AG08396 (cell line): Measurements from ENCODE around the gene IL26.
A peak's percentile ranks its signal among the peaks of the same experiment; 100 is the strongest.

ENCODE experiments used
- DNase-seq: peaks from one replicate; pipeline ENCODE4 v3.0.0; 2012; ENCODE audit warnings: low spot score, mixed read lengths

The IL26 gene

GRCh38 chr12:68225576-68226476 is at the start of gene IL26:
TSS of gene IL26 (minus strand) at chr12:68225810. CDS start at chr12:68225756, 54 bp downstream.
- DNase-seq, result no peak

DNA sequence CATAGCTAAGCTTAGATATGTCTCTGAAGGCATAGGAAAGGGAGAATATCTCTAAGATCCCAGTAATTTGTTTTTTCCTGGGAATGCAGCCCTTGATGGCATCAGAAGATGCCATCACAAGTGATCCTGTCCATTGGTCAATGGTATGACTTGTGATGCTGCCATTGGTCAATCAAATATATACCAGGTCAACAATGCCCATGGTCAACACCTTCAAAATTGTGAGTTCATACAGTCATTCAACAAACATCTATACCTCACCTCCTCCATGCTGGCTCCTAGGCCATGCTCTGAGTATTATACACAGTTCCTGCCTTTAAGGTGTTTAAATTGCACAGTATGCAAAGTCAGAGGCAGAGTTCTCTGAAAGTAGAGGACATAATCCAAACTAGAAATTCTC is 47.1 kb upstream of the IL26 start:
- DNase-seq, result no peak

DNA sequence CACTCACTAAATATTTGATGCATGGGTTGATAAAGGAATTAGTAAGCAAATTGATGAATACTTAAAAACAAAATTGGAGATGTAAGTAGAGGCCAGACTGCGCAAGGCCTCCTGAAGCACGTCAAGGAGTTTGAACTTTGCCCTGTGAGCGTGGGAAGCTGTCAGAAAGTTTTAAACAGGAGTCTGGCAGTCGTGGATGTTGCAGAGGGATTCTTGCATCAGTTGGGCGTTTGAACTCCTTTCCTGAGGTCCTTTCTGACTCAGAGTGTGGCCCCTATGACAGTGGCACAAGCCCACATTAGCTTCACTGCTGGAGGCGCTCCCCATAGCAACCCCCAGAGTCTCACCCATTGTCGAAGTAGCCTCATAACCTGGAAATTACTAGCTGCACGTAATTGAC is 45.7 kb upstream of the IL26 start:
- DNase-seq, result no peak

GRCh38 chr12:68270358-68270757 is 44.7 kb upstream of the IL26 start:
- DNase-seq, result no peak

GRCh38 chr12:68269779-68270178 is 44.2 kb upstream of the IL26 start:
- DNase-seq, result no peak

- DNase-seq, result no peak
Observed at GRCh38 chr12:68268967-68269366, 43.4 kb upstream of the IL26 start.

DNA sequence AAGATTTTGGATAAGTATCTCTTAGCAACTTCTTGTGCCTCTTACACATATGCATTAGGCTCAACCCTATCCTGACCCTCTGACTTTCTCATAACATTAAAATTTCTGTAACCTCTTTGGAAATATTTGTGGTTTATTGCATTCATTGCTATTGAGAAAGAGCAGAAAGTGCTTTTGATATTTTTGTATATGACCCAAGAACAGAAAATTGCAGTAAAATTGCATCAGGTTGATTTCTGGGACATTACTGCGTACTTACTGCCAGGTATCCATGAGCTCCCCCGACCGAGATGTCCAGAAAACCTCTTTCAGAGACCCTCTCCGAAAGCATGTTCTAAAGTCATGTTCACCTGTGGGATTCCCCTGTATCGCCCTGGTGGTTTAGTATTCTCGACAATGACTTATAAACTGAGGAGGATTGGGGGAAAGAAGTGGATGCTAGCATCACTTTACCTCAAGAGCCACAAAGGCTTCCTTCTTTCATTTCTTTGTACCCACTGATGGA is 42.3 kb upstream of the IL26 start:
- peak; percentile 12 for DNase-seq

DNA sequence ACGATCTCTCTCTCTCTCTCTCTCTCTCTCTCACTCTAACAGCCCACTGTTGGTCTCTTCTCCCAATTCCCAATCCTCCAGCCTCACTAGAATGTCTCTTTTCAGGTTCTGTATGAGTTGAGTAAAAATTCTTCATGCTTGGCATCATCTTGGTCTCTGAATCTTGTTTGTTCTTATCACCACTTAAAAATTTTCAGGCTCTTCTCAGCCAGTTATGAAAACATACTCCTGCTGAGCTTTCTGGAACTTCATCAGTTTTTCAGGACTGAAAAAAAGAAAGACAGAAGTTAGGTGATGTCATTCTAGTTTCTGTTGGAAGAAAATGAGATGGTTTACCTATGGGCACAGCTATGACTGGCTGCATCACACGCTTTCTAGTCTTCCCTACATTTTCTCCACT is 39.2 kb upstream of the IL26 start:
- no peak for DNase-seq

DNA sequence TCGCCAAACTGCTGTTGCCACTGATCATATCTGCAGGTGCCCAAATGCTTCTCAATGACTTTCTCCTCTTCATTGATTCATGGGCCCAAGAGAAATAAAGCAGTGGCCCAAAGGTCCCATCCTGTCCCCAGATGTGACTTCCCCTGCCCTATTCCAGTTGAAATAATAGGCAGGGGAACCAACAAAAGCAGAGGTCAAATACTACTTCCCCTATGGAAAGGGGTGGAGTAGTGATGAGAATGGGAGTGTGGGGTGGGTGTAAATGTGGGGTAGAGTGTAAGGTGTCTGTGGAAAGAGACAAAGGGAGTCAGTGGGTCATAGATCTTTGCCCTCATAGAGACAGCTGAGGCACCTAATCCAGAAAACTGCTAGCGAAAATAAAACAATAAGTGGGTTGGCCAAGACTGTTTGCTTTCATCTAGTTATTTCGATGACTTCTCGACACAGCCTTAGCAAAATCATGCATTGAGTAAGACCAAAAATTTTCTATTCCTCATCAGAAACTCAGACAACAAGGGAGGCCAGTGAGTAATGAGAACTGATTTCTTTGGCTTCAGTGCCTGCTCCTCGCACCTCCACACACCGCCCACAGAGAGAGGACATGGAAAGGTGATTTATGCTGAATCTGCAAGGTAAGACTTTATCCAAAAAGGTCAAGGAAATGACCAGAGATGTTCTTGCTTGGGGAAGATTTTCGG is 38.7 kb upstream of the IL26 start:
- no peak for DNase-seq

- no peak for DNase-seq
Observed at GRCh38 chr12:68263366-68263765, 37.8 kb upstream of the IL26 start.

- DNase-seq, result no peak
Observed at GRCh38 chr12:68261896-68262295, 36.3 kb upstream of the IL26 start.

- no peak for DNase-seq
Observed at GRCh38 chr12:68260153-68260552, 34.5 kb upstream of the IL26 start.

- no peak for DNase-seq
Observed at GRCh38 chr12:68259318-68259940, 33.8 kb upstream of the IL26 start.

DNA sequence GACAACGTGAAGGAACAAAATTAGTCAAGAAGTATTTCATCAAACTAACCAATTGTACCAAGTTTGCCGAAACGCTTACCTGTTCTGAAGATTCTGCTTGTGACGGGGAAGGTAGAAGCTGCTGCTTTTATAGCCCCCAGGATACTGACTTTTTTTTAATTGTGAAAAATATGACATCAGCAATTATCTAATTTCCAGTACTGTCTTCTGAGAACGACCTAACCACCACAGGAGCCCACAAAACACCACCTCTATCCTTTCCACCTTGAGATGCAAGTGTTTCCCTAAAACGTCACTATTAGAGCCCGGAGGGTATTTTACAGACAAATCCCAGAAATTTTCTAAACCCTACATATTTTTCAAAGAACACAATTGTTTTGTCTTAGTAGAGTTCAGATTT is 27.9 kb upstream of the IL26 start, which contains the start of gene IL22:
Gene IL22, minus strand, starts transcription at position 101 of the 400 bp plus-strand sequence. CDS start 156 bp downstream, outside the sequence.
- DNase-seq, result no peak

DNA sequence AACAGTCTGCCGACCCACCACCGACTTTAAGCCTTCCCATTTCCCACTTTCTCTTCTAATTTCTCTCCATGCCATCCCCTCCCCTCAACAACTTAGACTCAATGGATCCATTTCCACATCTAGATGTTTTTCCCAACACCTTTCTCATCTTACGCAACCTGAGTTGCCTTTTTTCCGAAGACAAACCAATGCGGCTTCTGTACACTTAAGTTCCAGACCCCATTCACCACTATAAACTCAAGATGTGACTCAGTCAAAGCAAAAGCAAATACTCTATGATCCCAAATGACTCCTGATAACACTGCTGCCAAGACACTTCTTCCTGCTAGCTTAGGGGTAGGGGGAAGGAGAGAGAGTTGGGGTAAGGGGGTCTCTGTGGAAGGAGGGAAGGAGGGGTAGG is 26.5 kb upstream of the IL26 start:
- no peak for DNase-seq

DNA sequence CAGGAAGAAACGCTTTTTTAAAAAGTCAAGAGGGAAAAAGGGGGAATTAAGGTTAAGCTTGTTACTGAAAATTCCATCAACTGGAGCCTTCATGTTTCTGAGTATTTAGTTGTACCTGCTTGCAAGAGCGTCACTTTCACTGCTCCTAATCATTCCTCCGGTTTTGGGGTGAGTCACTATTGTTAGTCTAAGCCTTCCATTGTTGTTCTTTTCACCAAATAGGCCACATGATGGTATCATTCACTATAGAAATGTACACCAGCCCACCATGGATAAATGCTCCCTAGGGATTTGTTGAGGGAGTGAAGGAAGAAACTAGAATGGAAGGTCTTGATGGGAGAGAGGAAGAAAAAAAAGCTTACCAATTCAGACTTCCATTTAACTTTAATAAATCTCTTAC is 24.8 kb upstream of the IL26 start:
- DNase-seq, result no peak

- no peak for DNase-seq
Observed at GRCh38 chr12:68247785-68248184, 22.2 kb upstream of the IL26 start.

DNA sequence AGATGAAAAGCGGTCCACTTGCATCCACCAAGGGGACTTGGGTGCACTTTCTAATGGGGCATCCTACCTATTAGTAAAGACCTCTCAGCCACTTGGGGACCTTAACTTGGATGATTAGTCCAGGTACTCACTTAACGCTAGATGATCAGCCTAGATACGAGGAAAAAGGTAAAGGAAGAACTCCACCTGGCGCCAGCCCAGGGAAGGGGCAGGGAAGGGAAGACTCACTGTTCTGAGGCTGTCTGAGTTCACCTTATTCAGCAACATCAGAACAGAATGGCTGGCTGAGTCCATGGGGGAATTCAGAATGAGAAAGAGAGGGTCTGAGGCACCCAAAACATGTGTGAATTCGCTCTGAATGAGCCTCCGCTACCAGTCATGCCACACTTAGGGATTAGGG is 20.7 kb upstream of the IL26 start:
- no peak for DNase-seq

GRCh38 chr12:68245180-68246021 is 19.8 kb upstream of the IL26 start:
- no peak for DNase-seq

DNA sequence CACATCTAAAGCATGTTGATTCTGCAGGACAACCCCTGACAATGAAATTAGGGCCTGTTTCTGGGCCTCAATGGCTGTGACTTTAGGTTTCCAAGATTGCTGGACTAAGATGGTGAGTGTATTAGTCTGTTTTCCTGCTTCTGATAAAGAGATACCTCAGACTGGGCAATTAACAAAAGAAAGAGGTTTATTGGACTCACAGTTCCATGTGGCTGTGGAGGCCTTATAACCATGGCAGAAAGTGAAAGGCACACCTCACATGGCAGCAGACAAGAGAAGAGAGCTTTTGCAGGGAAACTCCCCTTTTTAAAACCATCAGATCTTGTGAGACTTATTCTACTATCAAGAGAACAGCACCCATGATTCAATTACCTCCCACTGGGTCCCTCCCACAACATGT is 17.2 kb upstream of the IL26 start:
- DNase-seq, result no peak

GRCh38 chr12:68240975-68241374 is 15.4 kb upstream of the IL26 start:
- peak; percentile 23 for DNase-seq

GRCh38 chr12:68240079-68240478 is 14.5 kb upstream of the IL26 start:
- DNase-seq, result peak; percentile 45
